Activated CD8-positive, alpha-beta T cell treated with anti-CD3 and anti-CD28 coated beads, Interleukin-2, amount 10 ng/mL, durations not matched to agents 7 days and 5 days (primary cell): ENCODE data around the gene MOGAT2. TPM values are rescaled to one million over a fixed set of nuclear protein-coding genes. Genes with fewer than 3 reads are reported as not detected.
"Not testable (repeated sequence)": the region's sequence is repeated elsewhere in the genome, so short reads cannot be mapped to it uniquely, and the experiment has no call there.

Experiments used
- ATAC-seq: fragments of 150-1000 bp; cut with Tn5 transposase; one replicate; pipeline ENCODE4 v1.10.0; 2021; ENCODE audit warnings: moderate library complexity
- CTCF ChIA-PET: fragments of 350-600 bp; sonication (Branson Sonifier 250); formaldehyde crosslinking; loops from one replicate; lab custom pipeline; 2021; ENCODE audit warnings: antibody characterized with exemption; lab: Charles Lee
- POLR2A ChIA-PET: fragments of 350-600 bp; sonication (Branson Sonifier 250); formaldehyde crosslinking; loops from one replicate; lab custom pipeline; 2021; ENCODE audit warnings: antibody characterized with exemption; lab: Charles Lee
- DNase-seq: peaks from one replicate; pipeline ENCODE4 v3.0.0-alpha.2; 2020
- H3K27ac Mint-ChIP-seq: one replicate; pipeline ENCODE4 v1.8.0; 2021; ENCODE audit warnings: mild to moderate bottlenecking, mixed read lengths
- H3K27me3 Mint-ChIP-seq: one replicate; pipeline ENCODE4 v1.8.0; 2021; ENCODE audit warnings: low read depth, mixed read lengths
- H3K36me3 Mint-ChIP-seq: one replicate; pipeline ENCODE4 v1.8.0; 2021; ENCODE audit warnings: low read depth, mixed read lengths
- H3K4me1 Mint-ChIP-seq: one replicate; pipeline ENCODE4 v1.8.0; 2021; ENCODE audit warnings: low read depth, mixed read lengths
- H3K4me3 Mint-ChIP-seq: one replicate; pipeline ENCODE4 v1.8.0; 2021; ENCODE audit warnings: mild to moderate bottlenecking, mixed read lengths
- H3K9me3 Mint-ChIP-seq: one replicate; pipeline ENCODE4 v1.8.0; 2022; ENCODE audit warnings: mixed read lengths; ENCODE audit not compliant: insufficient read depth
- total RNA-seq, 2 experiments: library from RNA; stranded (reverse); gene quantifications; one replicate each; pipeline ENCODE4 v1.2.3, GENCODE V29; 2021

Gene MOGAT2
- total RNA-seq, 2 experiments from 2014 or later = not detected

DNA sequence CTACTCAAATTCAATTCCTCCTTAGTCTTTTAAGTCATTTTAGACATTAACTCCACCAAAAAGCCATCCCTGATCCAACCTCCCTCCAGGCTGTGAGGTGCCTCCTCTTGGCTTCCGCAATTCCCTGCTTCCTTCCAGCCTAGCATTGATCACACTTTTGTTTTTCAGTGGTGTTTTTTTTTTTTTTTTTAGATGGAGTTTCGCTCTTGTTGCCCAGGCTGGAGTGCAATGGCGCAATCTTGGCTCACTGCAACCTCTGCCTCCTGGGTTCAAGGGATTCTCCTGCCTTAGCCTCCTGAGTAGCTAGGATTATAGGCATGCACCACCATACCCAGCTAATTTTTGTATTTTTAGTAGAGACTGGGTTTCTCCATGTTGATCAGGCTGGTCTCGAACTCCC is 25.5 kb downstream of the MOGAT2 start:
- H3K4me3 Mint-ChIP-seq, H3K4me1 Mint-ChIP-seq, DNase-seq, ATAC-seq, CTCF ChIA-PET, POLR2A ChIA-PET, H3K36me3 Mint-ChIP-seq, H3K27ac Mint-ChIP-seq, H3K9me3 Mint-ChIP-seq: not testable (repeated sequence)
- H3K27me3 Mint-ChIP-seq = peaks cover 31% of the 10 kb centered on the region

DNA sequence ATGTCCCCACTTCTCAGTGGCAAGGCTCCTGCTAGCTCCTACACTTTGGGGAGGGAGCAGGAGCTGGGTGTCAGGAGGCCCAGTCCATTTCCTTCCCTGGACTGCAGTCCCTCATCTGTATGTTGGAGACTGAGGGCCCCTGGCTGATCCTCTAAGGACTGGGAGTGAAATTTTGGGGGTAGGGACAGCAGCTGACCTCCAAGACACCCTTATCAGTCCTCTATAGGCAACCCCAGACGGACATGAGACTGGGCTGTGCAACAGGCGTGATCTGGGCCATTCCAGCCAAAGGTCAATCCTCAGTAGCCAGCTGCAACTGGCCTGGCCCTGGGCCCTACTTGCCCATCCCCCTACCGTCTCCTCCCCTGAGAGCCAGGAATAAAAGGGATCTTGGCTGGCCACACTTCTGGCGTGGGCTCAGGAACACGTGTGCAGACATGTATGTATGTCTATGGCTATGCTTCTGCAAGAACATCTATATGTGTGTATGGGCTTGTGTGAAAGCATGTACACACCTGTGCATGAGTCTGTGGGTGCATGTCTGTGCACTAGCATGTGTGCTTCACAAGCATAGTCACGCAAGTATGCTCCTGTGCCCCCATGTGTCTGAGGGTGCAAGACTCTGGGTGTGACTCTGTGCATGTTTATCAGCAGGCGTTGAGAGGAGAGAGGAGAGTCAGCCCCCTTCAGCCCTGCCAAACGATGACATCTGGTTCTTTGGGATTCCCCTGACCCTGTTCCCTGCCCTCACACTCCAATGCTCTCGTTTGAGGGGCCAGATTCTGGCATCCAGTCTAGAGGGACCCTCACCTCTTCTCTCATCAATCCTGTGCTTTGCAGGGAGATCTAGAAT is 26.3 kb downstream of the MOGAT2 start:
- H3K27me3 Mint-ChIP-seq = peaks cover 28% of the 10 kb centered on the region
- H3K36me3 Mint-ChIP-seq = no peaks in the 10 kb centered on the region
- CTCF ChIA-PET = no interaction called here
- no peak overlapping the region for H3K4me3 Mint-ChIP-seq
- ATAC-seq = no peak
- H3K27ac Mint-ChIP-seq = no peak overlapping the region
- no peaks in the 10 kb centered on the region for H3K4me1 Mint-ChIP-seq
- no peak for DNase-seq
- POLR2A ChIA-PET = no interaction called here
- H3K9me3 Mint-ChIP-seq = no peaks in the 10 kb centered on the region

DNA sequence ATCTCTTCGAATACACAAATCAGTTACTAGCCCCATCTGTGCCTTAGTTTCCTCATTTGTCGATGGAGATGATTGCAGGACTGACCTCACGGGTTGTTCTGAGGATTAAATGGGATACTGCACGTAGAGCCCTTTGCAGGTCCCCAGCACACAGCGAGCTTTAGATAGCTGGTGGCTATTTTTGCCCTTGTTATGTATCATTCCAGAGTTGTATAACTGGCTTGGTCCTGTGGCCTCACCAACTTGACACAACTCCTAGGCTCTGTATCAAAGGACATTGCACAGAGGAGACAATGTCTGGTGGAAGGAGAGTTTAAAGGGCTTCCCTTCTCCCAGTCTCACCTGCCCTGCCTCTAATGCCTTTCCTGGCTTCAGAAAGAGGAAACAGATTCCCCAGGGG is 28.2 kb downstream of the MOGAT2 start:
- H3K36me3 Mint-ChIP-seq = no peaks in the 10 kb centered on the region
- H3K27ac Mint-ChIP-seq = no peak overlapping the region
- CTCF ChIA-PET = interaction anchor here (1.2 kb wide), 1 partner anchor 40 kb away, joined by 3 read pairs; no protein-coding TSS in a partner anchor
- no peak for ATAC-seq
- DNase-seq = no peak
- H3K9me3 Mint-ChIP-seq = no peaks in the 10 kb centered on the region
- H3K4me1 Mint-ChIP-seq = no peaks in the 10 kb centered on the region
- peaks cover 22% of the 10 kb centered on the region for H3K27me3 Mint-ChIP-seq
- no peak overlapping the region for H3K4me3 Mint-ChIP-seq
- POLR2A ChIA-PET = no interaction called here

DNA sequence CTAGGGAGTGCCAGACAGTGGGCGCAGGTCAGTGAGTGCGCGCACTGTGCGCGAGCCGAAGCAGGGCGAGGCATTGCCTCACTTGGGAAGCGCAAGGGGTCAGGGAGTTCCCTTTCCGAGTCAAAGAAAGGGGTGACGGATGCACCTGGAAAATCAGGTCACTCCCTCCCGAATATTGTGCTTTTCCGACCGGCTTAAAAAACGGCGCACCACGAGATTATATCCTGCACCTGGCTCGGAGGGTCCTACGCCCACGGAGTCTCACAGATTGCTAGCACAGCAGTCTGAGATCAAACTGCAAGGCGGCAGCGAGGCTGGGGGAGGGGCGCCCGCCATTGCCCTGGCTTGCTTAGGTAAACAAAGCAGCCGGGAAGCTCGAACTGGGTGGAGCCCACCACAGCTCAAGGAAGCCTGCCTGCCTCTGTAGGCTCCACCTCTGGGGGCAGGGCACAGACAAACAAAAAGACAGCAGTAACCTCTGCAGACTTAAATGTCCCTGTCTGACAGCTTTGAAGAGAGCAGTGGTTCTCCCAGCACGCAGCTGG is 31.2 kb downstream of the MOGAT2 start:
- H3K4me3 Mint-ChIP-seq, H3K27ac Mint-ChIP-seq, ATAC-seq, H3K4me1 Mint-ChIP-seq, H3K9me3 Mint-ChIP-seq, DNase-seq, POLR2A ChIA-PET, CTCF ChIA-PET, H3K36me3 Mint-ChIP-seq: not testable (repeated sequence)
- H3K27me3 Mint-ChIP-seq = peaks cover 12% of the 10 kb centered on the region

DNA sequence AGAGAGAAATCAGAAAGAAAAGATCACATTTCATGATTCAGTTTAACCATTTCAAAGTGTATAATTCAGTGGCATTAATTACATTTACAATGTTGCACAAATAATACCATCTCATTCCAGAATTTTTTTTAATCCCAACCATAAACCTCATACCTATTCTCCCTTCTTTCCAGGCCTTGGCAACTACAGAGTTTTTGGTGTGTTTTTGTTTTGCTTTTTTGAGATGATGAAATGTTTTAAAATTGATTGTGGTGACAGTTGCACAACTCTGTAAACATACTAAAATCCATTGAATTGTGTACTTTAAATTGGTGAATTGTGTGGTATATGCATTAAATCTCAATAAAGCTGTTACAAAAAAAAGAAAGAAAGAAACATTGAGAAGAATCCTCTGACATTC is 37.3 kb downstream of the MOGAT2 start:
- DNase-seq, ATAC-seq, H3K4me3 Mint-ChIP-seq, H3K9me3 Mint-ChIP-seq, CTCF ChIA-PET, H3K4me1 Mint-ChIP-seq, POLR2A ChIA-PET, H3K27me3 Mint-ChIP-seq, H3K27ac Mint-ChIP-seq, H3K36me3 Mint-ChIP-seq: not testable (repeated sequence)

DNA sequence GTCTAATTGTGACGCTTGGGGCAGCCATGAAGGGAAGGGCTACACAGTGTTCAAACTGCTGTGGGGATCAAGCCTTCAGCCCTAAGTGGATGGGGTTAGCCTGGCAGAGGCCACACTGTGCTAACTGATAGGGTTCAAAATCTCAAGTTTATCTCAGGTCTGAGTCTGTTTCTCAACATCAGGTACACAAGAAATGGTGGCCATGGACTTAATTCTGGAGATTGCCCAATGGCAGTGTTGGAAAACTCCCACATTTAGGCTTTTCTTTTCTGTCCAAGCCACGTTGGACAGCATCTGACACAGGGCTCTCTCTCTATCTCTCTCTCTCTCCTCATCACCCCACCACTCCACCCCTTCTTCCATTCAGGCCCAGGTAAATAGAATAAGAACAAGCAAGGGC is 40.0 kb downstream of the MOGAT2 start:
- Mint-ChIP-seq H3K27ac (no peak overlapping the region), H3K27me3 (peaks cover 8% of the 10 kb centered on the region), H3K9me3 (no peaks in the 10 kb centered on the region), H3K4me3 (no peak overlapping the region), H3K4me1 (no peaks in the 10 kb centered on the region), H3K36me3 (no peaks in the 10 kb centered on the region)
- DNase-seq (no peak), ATAC-seq (no peak)
- CTCF ChIA-PET = no interaction called here
- POLR2A ChIA-PET = no interaction called here

DNA sequence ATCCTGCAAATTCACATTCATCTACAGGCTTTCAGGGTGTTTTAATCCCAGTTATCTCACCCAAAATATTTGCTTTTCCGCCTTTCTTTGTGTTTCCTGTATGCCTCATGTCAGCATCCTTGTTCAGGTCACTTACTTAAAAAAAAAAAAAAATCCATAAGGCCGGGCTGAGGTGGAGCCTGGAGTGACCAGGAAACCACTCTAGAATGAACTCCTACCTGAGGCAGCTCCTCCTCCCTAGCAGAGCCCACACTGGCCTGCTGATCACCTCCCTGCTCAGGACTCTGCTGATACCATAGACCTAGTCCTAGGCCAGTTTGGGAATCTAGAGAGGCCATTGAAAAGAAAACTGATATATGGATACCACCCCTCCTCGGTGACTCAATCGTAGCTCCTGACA is 42.2 kb downstream of the MOGAT2 start:
- Mint-ChIP-seq H3K9me3 (no peaks in the 10 kb centered on the region), H3K36me3 (no peaks in the 10 kb centered on the region), H3K4me3 (no peak overlapping the region), H3K27me3 (peaks cover 8% of the 10 kb centered on the region), H3K27ac (no peak overlapping the region), H3K4me1 (no peaks in the 10 kb centered on the region)
- ChIA-PET POLR2A (no interaction called here), CTCF (no interaction called here)
- DNase-seq (no peak), ATAC-seq (no peak)

DNA sequence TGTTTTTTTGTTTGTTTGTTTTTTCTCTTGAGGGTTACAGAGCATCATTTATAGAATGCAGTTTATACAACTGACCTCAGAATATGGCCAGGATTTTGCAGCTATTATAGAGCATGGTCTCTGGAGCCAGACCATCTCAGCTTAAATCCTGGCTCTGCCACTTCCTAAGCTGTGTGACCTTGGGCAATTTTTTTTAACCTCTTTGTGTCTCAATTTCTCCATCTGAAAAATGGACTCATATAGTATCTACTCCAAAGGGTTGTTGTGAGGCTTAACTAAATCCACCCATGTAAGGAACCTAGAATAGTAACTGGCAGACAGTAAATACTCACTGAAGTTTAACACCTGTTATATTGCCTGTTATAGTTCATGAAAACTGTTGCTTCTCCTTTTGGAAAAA is 42.6 kb downstream of the MOGAT2 start:
- no peak overlapping the region for H3K27ac Mint-ChIP-seq
- ChIA-PET CTCF (no interaction called here), POLR2A (no interaction called here)
- peaks cover 8% of the 10 kb centered on the region for H3K27me3 Mint-ChIP-seq
- no peaks in the 10 kb centered on the region for H3K9me3 Mint-ChIP-seq
- no peaks in the 10 kb centered on the region for H3K36me3 Mint-ChIP-seq
- DNase-seq (no peak), ATAC-seq (no peak)
- H3K4me3 Mint-ChIP-seq = no peak overlapping the region
- no peaks in the 10 kb centered on the region for H3K4me1 Mint-ChIP-seq

DNA sequence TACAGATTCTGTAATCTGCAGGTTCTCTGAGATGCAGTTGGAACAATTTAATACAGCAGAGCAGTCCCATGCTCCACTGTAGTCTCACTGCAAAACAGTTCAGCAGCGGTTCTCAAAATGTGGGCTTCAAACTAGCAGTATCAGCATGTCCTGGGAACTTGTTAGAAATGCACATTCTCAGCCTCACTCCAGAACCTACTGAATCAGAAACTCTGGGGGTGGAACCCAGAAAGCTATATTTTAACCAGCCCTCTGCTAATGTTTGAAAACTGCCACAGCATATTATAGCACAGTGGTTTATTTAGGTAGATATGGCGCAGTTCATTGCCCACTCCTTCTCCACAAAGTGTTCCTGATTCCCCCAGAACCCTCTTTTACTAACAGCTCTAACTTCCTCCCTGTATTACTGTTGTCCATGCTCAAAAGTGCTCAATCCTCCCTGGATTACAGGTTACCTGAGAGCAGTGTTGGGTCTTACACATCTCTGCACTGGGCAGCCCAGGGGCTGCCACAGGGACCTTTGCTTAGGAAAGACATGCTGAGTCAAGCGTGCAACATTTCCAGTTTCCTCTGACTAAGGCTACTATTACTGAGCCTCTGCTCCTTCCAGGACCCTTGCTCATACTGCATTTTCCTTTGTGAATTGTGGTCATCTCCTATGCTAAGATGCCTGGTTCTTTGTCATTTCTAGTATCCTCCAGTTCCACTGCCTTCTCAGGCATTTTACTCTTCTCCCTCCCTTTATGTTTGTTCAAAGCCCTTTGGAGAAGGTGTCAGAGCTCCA is 43.3 kb downstream of the MOGAT2 start:
- no peak for DNase-seq
- no peak for ATAC-seq
- Mint-ChIP-seq H3K9me3 (no peaks in the 10 kb centered on the region), H3K4me1 (no peaks in the 10 kb centered on the region), H3K27ac (no peak overlapping the region), H3K4me3 (no peak overlapping the region), H3K27me3 (peaks cover 6% of the 10 kb centered on the region), H3K36me3 (no peaks in the 10 kb centered on the region)
- ChIA-PET CTCF (no interaction called here), POLR2A (no interaction called here)

DNA sequence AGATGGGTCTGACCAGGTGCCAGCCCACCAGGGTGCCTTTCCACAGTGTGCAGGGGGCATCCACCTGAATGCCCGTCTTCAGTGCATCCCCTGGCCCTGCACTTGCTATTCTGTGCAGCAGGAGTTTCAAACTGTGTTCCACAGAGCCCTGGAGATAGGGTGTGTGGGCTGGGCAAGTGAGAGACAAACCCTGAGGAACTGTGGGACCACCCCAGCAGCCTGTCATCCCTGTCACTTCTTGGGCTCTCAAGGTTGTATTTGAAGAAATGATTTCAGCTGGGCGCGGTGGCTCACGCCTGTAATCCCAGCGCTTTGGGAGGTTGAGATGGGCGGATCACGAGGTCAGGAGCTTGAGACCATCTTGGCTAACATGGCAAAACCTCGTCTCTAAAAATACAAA is 44.5 kb downstream of the MOGAT2 start:
- no peak overlapping the region for H3K27ac Mint-ChIP-seq
- no peak overlapping the region for H3K4me3 Mint-ChIP-seq
- H3K36me3 Mint-ChIP-seq = no peaks in the 10 kb centered on the region
- ATAC-seq = no peak
- ChIA-PET POLR2A (no interaction called here), CTCF (interaction anchor here (1.3 kb wide), 1 partner anchor 134 kb away, joined by 3 read pairs; no protein-coding TSS in a partner anchor)
- no peaks in the 10 kb centered on the region for H3K4me1 Mint-ChIP-seq
- peaks cover 6% of the 10 kb centered on the region for H3K27me3 Mint-ChIP-seq
- no peaks in the 10 kb centered on the region for H3K9me3 Mint-ChIP-seq
- no peak for DNase-seq

- Mint-ChIP-seq H3K27ac (no peak overlapping the region), H3K9me3 (no peaks in the 10 kb centered on the region), H3K4me3 (no peak overlapping the region), H3K36me3 (no peaks in the 10 kb centered on the region), H3K27me3 (peaks cover 3% of the 10 kb centered on the region), H3K4me1 (peaks cover 2% of the 10 kb centered on the region)
- ATAC-seq (no peak), DNase-seq (no peak)
- ChIA-PET POLR2A (no interaction called here), CTCF (interaction anchor here (1.3 kb wide), 1 partner anchor 134 kb away, joined by 3 read pairs; no protein-coding TSS in a partner anchor)
Measured at GRCh38 chr11:75762885-75763284, 45.2 kb downstream of the MOGAT2 start.

GRCh38 chr11:75763846-75764245 is 46.2 kb downstream of the MOGAT2 start:
- CTCF ChIA-PET = no interaction called here

More at GRCh38 chr11:75763846-75764245, 46.2 kb downstream of the MOGAT2 start:
- Mint-ChIP-seq H3K9me3 (no peaks in the 10 kb centered on the region), H3K27me3 (peaks cover 3% of the 10 kb centered on the region), H3K4me3 (no peak overlapping the region), H3K36me3 (no peaks in the 10 kb centered on the region), H3K27ac (no peak overlapping the region), H3K4me1 (peaks cover 6% of the 10 kb centered on the region)
- DNase-seq (no peak), ATAC-seq (no peak)
- POLR2A ChIA-PET = no interaction called here
